Endometrial microvascular endothelial cells (primary cell): Measurements from ENCODE around the gene FAM240B. TPM values are rescaled to one million over a fixed set of nuclear protein-coding genes. Genes with fewer than 3 reads are reported as not detected.

Source experiments
- in situ Hi-C: cut with HindIII; loops from 2 replicates; pipeline ENCODE4 v1.10.0; 2017; ENCODE audit warnings: low sequenced_read_pairs, low pct_unique_long_range_greater_than_20kb; ENCODE audit errors: inconsistent ontology term
- total RNA-seq: library from RNA; depleted of rRNA; stranded (reverse); fragments of >200 nt; gene quantifications from one replicate; pipeline ENCODE4 v1.2.3, GENCODE V29; 2015; ENCODE audit errors: inconsistent ontology term

FAM240B gene
- total RNA-seq, result not detected

- in situ Hi-C loops, result no loop called here
Measured at GRCh38 chr9:38720083-38720745, at the start of gene FAM240B. Gene FAM240B (minus strand): TSS chr9:38720133. CDS start chr9:38703999, 16,134 bp downstream.

GRCh38 chr9:38768351-38768761 is 48.4 kb upstream of the FAM240B start:
- in situ Hi-C loops, result no loop called here

- in situ Hi-C loops, result no loop called here
Measured at GRCh38 chr9:38765101-38765500, 45.2 kb upstream of the FAM240B start.

GRCh38 chr9:38761999-38762398 is 42.1 kb upstream of the FAM240B start:
- in situ Hi-C loops, result no loop called here

- in situ Hi-C loops, result no loop called here
Measured at GRCh38 chr9:38761339-38761738, 41.4 kb upstream of the FAM240B start.

GRCh38 chr9:38756702-38757101 is 36.8 kb upstream of the FAM240B start:
- in situ Hi-C loops, result no loop called here

- in situ Hi-C loops, result no loop called here
Measured at GRCh38 chr9:38747941-38748340, 28.0 kb upstream of the FAM240B start.

- in situ Hi-C loops, result no loop called here
Measured at GRCh38 chr9:38747067-38747466, 27.1 kb upstream of the FAM240B start.

GRCh38 chr9:38746303-38746702 is 26.4 kb upstream of the FAM240B start:
- in situ Hi-C loops, result no loop called here

- in situ Hi-C loops, result no loop called here
Measured at GRCh38 chr9:38744484-38744883, 24.6 kb upstream of the FAM240B start.

GRCh38 chr9:38737246-38737645 is 17.3 kb upstream of the FAM240B start:
- in situ Hi-C loops, result no loop called here

- in situ Hi-C loops, result no loop called here
Measured at GRCh38 chr9:38734831-38735230, 14.9 kb upstream of the FAM240B start.

GRCh38 chr9:38733503-38733902 is 13.6 kb upstream of the FAM240B start:
- in situ Hi-C loops, result no loop called here

GRCh38 chr9:38732885-38733284 is 13.0 kb upstream of the FAM240B start:
- in situ Hi-C loops, result no loop called here

GRCh38 chr9:38727497-38728001 is 7.6 kb upstream of the FAM240B start:
- in situ Hi-C loops, result no loop called here

GRCh38 chr9:38724754-38725153 is 4.8 kb upstream of the FAM240B start:
- in situ Hi-C loops, result no loop called here

GRCh38 chr9:38718148-38718547 is 1.8 kb downstream of the FAM240B start:
- in situ Hi-C loops, result no loop called here

GRCh38 chr9:38715684-38716083 is 4.2 kb downstream of the FAM240B start:
- in situ Hi-C loops, result no loop called here

- in situ Hi-C loops, result no loop called here
Measured at GRCh38 chr9:38713426-38713825, 6.5 kb downstream of the FAM240B start.

- in situ Hi-C loops, result no loop called here
Measured at GRCh38 chr9:38708759-38709158, 11.2 kb downstream of the FAM240B start.
